GM18498 (cell line): ENCODE data around the gene P2RX2.

Experiments
- ATAC-seq: cut with Tn5 transposase; IDR thresholded peaks from one replicate; pipeline ENCODE4 v1.9.1; 2021; ENCODE audit warnings: mild to moderate bottlenecking, moderate library complexity; ENCODE audit not compliant: unreplicated experiment

Gene P2RX2

GRCh38 chr12:132601171-132601883 is 17.2 kb upstream of the P2RX2 start:
- no peak for ATAC-seq

- no peak for ATAC-seq
Observed at GRCh38 chr12:132602572-132603239, 15.9 kb upstream of the P2RX2 start.

GRCh38 chr12:132603240-132604150 is 15.1 kb upstream of the P2RX2 start:
- ATAC-seq = no peak

- no peak for ATAC-seq
Observed at GRCh38 chr12:132604151-132604618, 14.4 kb upstream of the P2RX2 start.

- no peak for ATAC-seq
Observed at GRCh38 chr12:132604668-132605441, 13.7 kb upstream of the P2RX2 start.

- ATAC-seq = no peak
Observed at GRCh38 chr12:132605892-132606291, 12.7 kb upstream of the P2RX2 start.

- no peak for ATAC-seq
Observed at GRCh38 chr12:132606466-132606865, 12.1 kb upstream of the P2RX2 start.

GRCh38 chr12:132606927-132607326 is 11.6 kb upstream of the P2RX2 start:
- no peak for ATAC-seq

GRCh38 chr12:132608231-132609171 is 10.1 kb upstream of the P2RX2 start:
- ATAC-seq = no peak

- no peak for ATAC-seq
Observed at GRCh38 chr12:132610051-132610759, 8.4 kb upstream of the P2RX2 start, which contains the start of gene LRCOL1. Gene LRCOL1 (minus strand): TSS chr12:132610582. CDS start chr12:132606251, 4,331 bp downstream.

- no peak for ATAC-seq
Observed at GRCh38 chr12:132610866-132611602, 7.5 kb upstream of the P2RX2 start.

- no peak for ATAC-seq
Observed at GRCh38 chr12:132611620-132612019, 7.0 kb upstream of the P2RX2 start.

DNA sequence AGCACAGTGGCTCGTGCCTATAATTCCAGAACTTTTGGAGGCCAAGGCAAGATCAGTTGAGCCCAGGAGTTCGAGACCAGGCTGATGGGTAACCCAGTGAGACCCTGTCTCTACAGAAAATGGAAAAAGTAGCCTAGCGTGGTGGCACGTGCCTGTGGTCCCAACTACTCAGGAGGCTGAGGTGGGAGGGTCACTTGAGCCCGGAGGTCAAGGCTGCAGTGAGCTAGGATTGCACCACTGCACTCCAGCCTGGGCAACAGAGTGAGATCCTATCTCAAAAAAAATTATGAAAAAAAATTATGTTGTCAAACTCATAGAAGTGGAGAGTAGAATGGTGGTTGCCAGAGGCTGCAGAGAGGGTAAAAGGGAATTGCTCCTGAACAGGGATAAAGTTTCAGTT is 4.5 kb upstream of the P2RX2 start:
- no peak for ATAC-seq

DNA sequence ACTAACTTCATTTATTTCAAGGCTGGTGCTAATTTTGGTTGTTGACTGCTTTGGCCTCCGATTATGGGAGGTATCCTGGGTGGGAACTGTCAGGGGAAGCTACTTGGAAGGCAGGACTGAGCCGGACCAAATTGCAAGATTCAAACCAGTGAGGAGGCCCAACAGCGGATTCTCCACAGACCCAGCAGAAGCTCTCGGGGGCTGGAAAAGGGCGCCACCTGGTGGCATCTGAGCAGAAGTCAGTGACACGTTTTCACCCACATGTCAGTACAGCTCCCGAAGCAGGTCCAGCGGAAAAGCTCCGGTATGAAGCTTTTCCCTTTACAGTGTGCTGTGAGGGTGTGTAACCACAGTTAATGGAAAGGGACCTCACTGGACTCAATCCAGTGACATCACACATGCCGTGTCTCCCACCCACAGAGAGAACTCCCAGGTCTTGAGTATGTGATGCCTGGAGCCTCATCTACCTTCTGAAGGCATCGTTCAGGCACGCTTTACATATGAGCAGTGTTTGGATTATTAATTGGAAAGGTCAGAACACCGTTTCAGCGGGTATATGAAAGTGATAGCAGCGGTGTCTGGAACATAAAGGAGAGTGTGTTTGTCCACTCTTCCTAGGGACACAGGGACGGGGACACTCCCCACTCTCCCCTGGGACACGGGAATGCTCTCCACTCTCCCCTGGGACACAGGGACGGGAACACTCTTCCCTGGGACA is 3.6 kb upstream of the P2RX2 start:
- no peak for ATAC-seq

DNA sequence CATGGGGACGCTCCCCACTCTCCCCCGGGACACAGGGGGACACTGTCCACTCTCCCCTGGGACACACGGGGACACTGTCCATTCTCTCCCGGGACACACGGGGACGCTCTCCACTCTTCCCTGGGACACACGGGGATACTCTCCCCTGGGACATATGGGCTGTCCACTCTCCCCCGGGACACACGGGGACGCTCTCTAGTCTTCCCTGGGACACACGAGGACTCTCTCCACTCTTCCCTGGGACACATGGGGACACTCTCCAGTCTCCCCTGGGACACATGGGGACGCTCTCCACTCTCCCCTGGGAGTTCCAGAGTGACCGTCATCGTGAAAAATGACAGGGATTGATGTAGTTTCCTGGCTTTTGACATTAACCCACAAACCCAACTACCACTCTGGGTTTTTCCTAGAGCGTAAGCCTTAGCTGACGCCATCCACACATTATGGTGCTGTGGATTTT is 3.0 kb upstream of the P2RX2 start:
- ATAC-seq = no peak

DNA sequence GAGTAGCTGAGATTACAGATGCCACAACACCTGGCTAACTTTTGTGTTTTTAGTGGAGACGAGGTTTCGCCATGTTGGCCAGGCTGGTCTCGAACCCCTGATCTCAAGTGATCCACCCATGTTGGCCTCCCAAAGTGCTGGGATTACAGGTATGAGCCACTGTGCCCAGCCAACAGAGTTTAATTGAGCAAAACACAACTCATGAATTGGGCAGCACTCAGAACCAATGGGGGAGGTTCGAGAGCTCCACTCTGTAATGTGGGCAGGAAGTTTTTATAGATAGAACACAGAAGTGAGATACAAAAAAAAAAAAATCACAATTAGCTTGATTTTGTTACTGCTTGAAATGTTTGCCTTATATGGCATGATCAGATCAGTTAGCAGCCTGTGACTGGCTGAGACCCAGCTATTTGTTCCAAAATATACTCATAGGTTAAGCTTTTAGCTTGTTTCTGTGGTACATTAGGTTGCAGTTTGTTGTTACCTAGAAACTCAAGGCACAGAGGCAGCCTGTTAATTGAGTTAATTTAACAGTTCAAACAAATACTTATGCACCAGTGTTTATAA is 1.4 kb upstream of the P2RX2 start:
- no peak for ATAC-seq
